Embryonic facial prominence (tissue), 1 donor: ENCODE measurements around the gene TMCO1.
"Not testable (repeated sequence)": the region's sequence is repeated elsewhere in the genome, so short reads cannot be mapped to it uniquely, and the experiment has no call there.

Experiments
- DNase-seq: peaks from one replicate; pipeline ENCODE4 v3.0.0-alpha.2; 2016; ENCODE audit errors: extremely low spot score

TMCO1 gene

GRCh38 chr1:165768513-165769394 lies at the start of gene TMCO1:
Gene TMCO1, minus strand, starts transcription at chr1:165768868. Its CDS starts 117 bp downstream, at chr1:165768751.
- peak; percentile 96 for DNase-seq

GRCh38 chr1:165816826-165817497 lies 48.3 kb upstream of the TMCO1 start:
- no peak for DNase-seq

- no peak for DNase-seq
Observed at GRCh38 chr1:165816157-165816556, 47.5 kb upstream of the TMCO1 start.

- DNase-seq: no peak
Observed at GRCh38 chr1:165815725-165816124, 47.1 kb upstream of the TMCO1 start.

- no peak for DNase-seq
Observed at GRCh38 chr1:165807613-165808012, 38.9 kb upstream of the TMCO1 start.

- DNase-seq: not testable (repeated sequence)
Observed at GRCh38 chr1:165804513-165804912, 35.8 kb upstream of the TMCO1 start.

- no peak for DNase-seq
Observed at GRCh38 chr1:165799387-165799786, 30.7 kb upstream of the TMCO1 start.

- DNase-seq: no peak
Observed at GRCh38 chr1:165795894-165796293, 27.2 kb upstream of the TMCO1 start.

GRCh38 chr1:165793951-165794350 lies 25.3 kb upstream of the TMCO1 start:
- DNase-seq: no peak

GRCh38 chr1:165787741-165788140 lies 19.1 kb upstream of the TMCO1 start:
- no peak for DNase-seq

- DNase-seq: not testable (repeated sequence)
Observed at GRCh38 chr1:165783519-165783918, 14.9 kb upstream of the TMCO1 start.

GRCh38 chr1:165778197-165778596 lies 9.5 kb upstream of the TMCO1 start:
- not testable (repeated sequence) for DNase-seq

- no peak for DNase-seq
Observed at GRCh38 chr1:165773324-165773965, 4.8 kb upstream of the TMCO1 start.

GRCh38 chr1:165772739-165773138 lies 4.1 kb upstream of the TMCO1 start:
- DNase-seq: no peak

GRCh38 chr1:165764277-165764676 lies 4.4 kb downstream of the TMCO1 start:
- DNase-seq: no peak

- DNase-seq: no peak
Observed at GRCh38 chr1:165763442-165763841, 5.2 kb downstream of the TMCO1 start.

- no peak for DNase-seq
Observed at GRCh38 chr1:165762725-165763124, 5.9 kb downstream of the TMCO1 start.

- DNase-seq: no peak
Observed at GRCh38 chr1:165759095-165759494, 9.6 kb downstream of the TMCO1 start.

GRCh38 chr1:165755393-165756010 lies 13.2 kb downstream of the TMCO1 start:
- DNase-seq: no peak

GRCh38 chr1:165753934-165754333 lies 14.7 kb downstream of the TMCO1 start:
- DNase-seq: no peak

- DNase-seq: no peak
Observed at GRCh38 chr1:165748550-165748949, 20.1 kb downstream of the TMCO1 start.
